Endothelial cell of umbilical vein (primary cell): Measurements from ENCODE around the gene PHKG2. TPM values are rescaled to one million over a fixed set of nuclear protein-coding genes. Genes with fewer than 3 reads are reported as not detected.

ENCODE experiments used
- BruUV-seq: library from RNA; stranded (reverse); fragments of 400-500 nt; replicated peaks from 2 replicates; lab custom pipeline; 2021; lab: Mats Ljungman, UMichigan
- CTCF ChIA-PET: fragments of 300-600, 350-600 bp; sonication (Branson Sonifier 250); formaldehyde crosslinking; loops from one replicate; lab custom pipeline; 2021; ENCODE audit warnings: antibody characterized with exemption, inconsistent platforms; lab: Charles Lee
- POLR2A ChIA-PET: fragments of 300-600, 350-600 bp; sonication (Branson Sonifier 250); formaldehyde crosslinking; loops from one replicate; lab custom pipeline; 2021; ENCODE audit warnings: antibody characterized with exemption, inconsistent platforms; lab: Charles Lee
- DNase-seq: peaks from one replicate; pipeline ENCODE4 v3.0.0-alpha.2; 2011; ENCODE audit warnings: low read depth, low spot score
- FAIRE-seq: peaks from 2 replicates; lab custom pipeline; 2011; peaks lifted over from hg19 to GRCh38; lab: Jason Lieb, UNC
- H2AFZ ChIP-seq: 2 replicates; pipeline ENCODE4 v1.6.0; 2012; ENCODE audit warnings: low read depth, low read length, control low read depth, inconsistent platforms
- H3K27ac ChIP-seq: 2 replicates; pipeline ENCODE4 v1.5.1; 2011; ENCODE audit warnings: low read depth, mild to moderate bottlenecking, control low read depth, low read length, moderate library complexity; ENCODE audit not compliant: insufficient read depth
- H3K27me3 ChIP-seq, 2 experiments: 2 replicates each; pipeline versions ENCODE4 v1.6.0 to v1.6.1; 2011; ENCODE audit warnings: low read length in 2 of 2, mixed read lengths in 1 of 2; ENCODE audit not compliant: control insufficient read depth in 2 of 2, insufficient read depth in 2 of 2
- H3K36me3 ChIP-seq, 2 experiments: 2 replicates in 1 of 2; 3 replicates in 1 of 2; pipeline ENCODE4 v1.5.1; 2011; ENCODE audit warnings: low read length in 2 of 2, mild to moderate bottlenecking in 1 of 2, moderate library complexity in 1 of 2; ENCODE audit not compliant: control insufficient read depth in 2 of 2, insufficient read depth in 2 of 2; ENCODE audit errors: extremely low read depth in 1 of 2
- H3K4me1 ChIP-seq: 3 replicates; pipeline ENCODE4 v1.5.1; 2011; ENCODE audit warnings: mild to moderate bottlenecking, low read length; ENCODE audit not compliant: control insufficient read depth, insufficient read depth; ENCODE audit errors: extremely low read depth
- H3K4me2 ChIP-seq: 2 replicates; pipeline ENCODE4 v1.6.1; 2011; ENCODE audit warnings: low read length, control low read depth, mixed read lengths; ENCODE audit not compliant: insufficient read depth
- H3K4me3 ChIP-seq, 3 experiments: fragments of 200-600 bp in 1 of 3; sonication (generic), shearing (Covaris generic) in 1 of 3; replicated peaks in 1 of 3; 2 replicates each; pipeline ENCODE4 v1.5.1; 2011 to 2016; ENCODE audit warnings: control low read depth in 3 of 3, low read length in 3 of 3, mild to moderate bottlenecking in 2 of 3, inconsistent platforms in 1 of 3, low read depth in 1 of 3, moderate library complexity in 1 of 3; ENCODE audit not compliant: insufficient read depth in 1 of 3
- H3K79me2 ChIP-seq: 2 replicates; pipeline ENCODE4 v1.6.0; 2012; ENCODE audit warnings: low read length, inconsistent platforms; ENCODE audit not compliant: control insufficient read depth, insufficient read depth
- H3K9ac ChIP-seq: replicated peaks from 2 replicates; pipeline ENCODE3; 2011; ENCODE audit warnings: low read length, control low read depth; ENCODE audit not compliant: insufficient read depth; ENCODE audit errors: extremely low read depth
- H3K9me1 ChIP-seq: replicated peaks from 3 replicates; pipeline ENCODE4 v1.6.0; 2011; ENCODE audit warnings: mild to moderate bottlenecking, low read length; ENCODE audit not compliant: control insufficient read depth, insufficient read depth; ENCODE audit errors: extremely low read depth
- H3K9me3 ChIP-seq: replicated peaks from 2 replicates; pipeline ENCODE4 v1.5.1; 2012; ENCODE audit warnings: low read length, inconsistent platforms; ENCODE audit not compliant: control insufficient read depth, insufficient read depth
- H4K20me1 ChIP-seq: replicated peaks from 2 replicates; pipeline ENCODE3; 2011; ENCODE audit warnings: mild to moderate bottlenecking, low read length; ENCODE audit not compliant: control insufficient read depth, insufficient read depth; ENCODE audit errors: extremely low read depth
- CTCF ChIP-seq, 2 donors: IDR thresholded peaks; 1 replicate in 1 of 2; 2 replicates in 1 of 2; pipeline ENCODE4 v1.5.1; 2011; ENCODE audit warnings: low read length in 2 of 2, mild to moderate bottlenecking in 2 of 2, moderate library complexity in 2 of 2, control low read depth in 1 of 2, inconsistent platforms in 1 of 2, low read depth in 1 of 2; ENCODE audit not compliant: insufficient read depth in 1 of 2; ENCODE audit errors: extremely low read depth in 1 of 2
- EZH2 ChIP-seq: IDR thresholded peaks from 2 replicates; pipeline ENCODE4 v1.6.1; 2012; ENCODE audit warnings: borderline replicate concordance, low read depth, mild to moderate bottlenecking, moderate library complexity, low read length, inconsistent platforms; ENCODE audit not compliant: severe bottlenecking
- FOS ChIP-seq: IDR thresholded peaks from 2 replicates; pipeline ENCODE4 v1.6.1; 2011; ENCODE audit warnings: mild to moderate bottlenecking, low read length, moderate library complexity, borderline replicate concordance; ENCODE audit not compliant: insufficient read depth
- GATA2 ChIP-seq: IDR thresholded peaks from 2 replicates; pipeline ENCODE4 v1.7.0; 2011; ENCODE audit warnings: low read depth, mild to moderate bottlenecking, moderate library complexity, mixed read lengths, low read length; ENCODE audit not compliant: insufficient read length, insufficient read depth
- JUN ChIP-seq: IDR thresholded peaks from 2 replicates; pipeline ENCODE4 v1.6.1; 2011; ENCODE audit warnings: borderline replicate concordance, low read depth; ENCODE audit not compliant: insufficient read length, insufficient read depth
- MAX ChIP-seq: IDR thresholded peaks from 2 replicates; pipeline ENCODE4 v1.6.1; 2011; ENCODE audit not compliant: insufficient read depth, insufficient read length
- MYC ChIP-seq: IDR thresholded peaks from one replicate; pipeline ENCODE4 v1.6.1; 2011; ENCODE audit warnings: mild to moderate bottlenecking, low read depth, low read length
- POLR2A ChIP-seq: IDR thresholded peaks from 2 replicates; pipeline ENCODE4 v1.6.1; 2012; ENCODE audit warnings: low read depth, mild to moderate bottlenecking, control low read depth, low read length
- POLR2AphosphoS5 ChIP-seq: IDR thresholded peaks from 2 replicates; pipeline ENCODE4 v1.6.1; 2012; ENCODE audit warnings: low read depth, mild to moderate bottlenecking, control low read depth, low read length, moderate library complexity; ENCODE audit not compliant: insufficient read depth
- dilution Hi-C: fragments of 300-500 bp; cut with MboI; formaldehyde crosslinking; loops from one replicate; pipeline ENCODE4 v1.15.0; 2019; ENCODE audit warnings: low sequenced_read_pairs; ENCODE audit not compliant: extremely low pct_ligation_motif_present
- intact Hi-C: fragments of 100-400 bp; cut with micrococcal nuclease; formaldehyde crosslinking; loops from one replicate; pipeline ENCODE4 v1.10.0; 2022
- polyA plus RNA-seq, 4 experiments: library from polyadenylated mRNA; depleted of rRNA in 3 of 4; stranded (reverse) in 3 of 4; unstranded in 1 of 4; fragments of >200 nt; gene quantifications; 2 replicates each; pipeline versions ENCODE4 v1.2.1 to v1.2.3, GENCODE V29; 2011 to 2012; ENCODE audit warnings: missing spikeins in 1 of 4
- total RNA-seq: library from RNA; stranded (reverse); gene quantifications from 2 replicates; pipeline ENCODE4 v1.2.3, GENCODE V29; 2021

Gene PHKG2
- total and polyA plus RNA-seq, 2 donors (not counting 3 experiments of a cell fraction or from before 2014, with no cell fraction given), result 33.0 to 48.8 TPM

- dilution Hi-C loops, result no loop called here
- no peak overlapping the region for H2AFZ ChIP-seq
- H3K9ac ChIP-seq, result no peak overlapping the region
- no peak overlapping the region for H3K4me2 ChIP-seq
- intact Hi-C loops, result no loop called here
- no peaks in the 10 kb centered on the region for H3K9me1 ChIP-seq
- no peak overlapping the region for H3K4me3 ChIP-seq
- BruUV-seq, result no TSS peak
- no peak for TF ChIP-seq EZH2
- TF ChIP-seq FOS, result no peak
- TF ChIP-seq GATA2, result no peak
- TF ChIP-seq POLR2AphosphoS5, result no peak
- TF ChIP-seq JUN, result no peak
- no peak for TF ChIP-seq MYC
- no peak for DNase-seq
- no peak overlapping the region for H3K27ac ChIP-seq
- H3K36me3 ChIP-seq, result peaks cover 3 to 26% of the 10 kb centered on the region in 2 experiments
- POLR2A ChIA-PET, result no interaction called here
- CTCF ChIA-PET, result no interaction called here
- FAIRE-seq, result no peak
- H3K79me2 ChIP-seq, result no peaks in the 10 kb centered on the region
- no peaks in the 10 kb centered on the region for H3K27me3 ChIP-seq
- H4K20me1 ChIP-seq, result no peaks in the 10 kb centered on the region
- H3K9me3 ChIP-seq, result no peaks in the 10 kb centered on the region
- peaks cover 4% of the 10 kb centered on the region for H3K4me1 ChIP-seq
These were observed 7.9 kb downstream of the PHKG2 start for GRCh38 chr16:30755955-30756780.

- Histone ChIP-seq H3K9me1 (no peaks in the 10 kb centered on the region), H3K79me2 (no peaks in the 10 kb centered on the region), H3K9ac (no peak overlapping the region), H3K4me2 (no peak overlapping the region), H3K4me1 (peaks cover 4% of the 10 kb centered on the region), H3K36me3 (peaks cover 3 to 22% of the 10 kb centered on the region in 2 experiments), H3K27ac (no peak overlapping the region), H2AFZ (no peak overlapping the region), H3K4me3 (no peak overlapping the region), H3K27me3 (no peaks in the 10 kb centered on the region), H4K20me1 (no peaks in the 10 kb centered on the region), H3K9me3 (no peaks in the 10 kb centered on the region)
- intact Hi-C loops (no loop called here), dilution Hi-C loops (no loop called here)
- DNase-seq (no peak), FAIRE-seq (no peak)
- POLR2A ChIA-PET, result no interaction called here
- BruUV-seq, result no TSS peak
- TF ChIP-seq MAX (no peak), GATA2 (no peak), CTCF (IDR thresholded peaks at IDR 0.05; ENCODE audit: extremely low read depth in 1 of 2, insufficient read depth in 1 of 2, low read depth in 1 of 2, low read length in 2 of 2) (no peak), JUN (no peak), POLR2AphosphoS5 (no peak), POLR2A (no peak), MYC (no peak), FOS (no peak), EZH2 (no peak)
- CTCF ChIA-PET, result no interaction called here
These were observed 8.5 kb downstream of the PHKG2 start for GRCh38 chr16:30756781-30757100.
